Muscle of leg (tissue), 11 donors: ENCODE measurements around the gene PCF11. TPM values are rescaled to one million over a fixed set of nuclear protein-coding genes. Genes with fewer than 3 reads are reported as not detected.
"Not testable (repeated sequence)": the region's sequence is repeated elsewhere in the genome, so short reads cannot be mapped to it uniquely, and the experiment has no call there.

Experiments used
- DNase-seq: peaks from one replicate; pipeline ENCODE4 v3.0.0; 2013
- H3K27ac ChIP-seq: one replicate; pipeline ENCODE4 v1.5.1; 2013; ENCODE audit warnings: mild to moderate bottlenecking, low read length, control low read depth
- H3K27me3 ChIP-seq: one replicate; pipeline ENCODE4 v1.6.1; 2013; ENCODE audit warnings: low read length; ENCODE audit not compliant: control insufficient read depth, insufficient read depth
- H3K36me3 ChIP-seq: one replicate; pipeline ENCODE4 v1.6.1; 2013; ENCODE audit warnings: low read length; ENCODE audit not compliant: control insufficient read depth, insufficient read depth
- H3K4me1 ChIP-seq: one replicate; pipeline ENCODE4 v1.6.1; 2013; ENCODE audit warnings: low read length; ENCODE audit not compliant: control insufficient read depth, insufficient read depth
- H3K4me3 ChIP-seq: one replicate; pipeline ENCODE4 v1.5.1; 2013; ENCODE audit warnings: low read length, control low read depth
- H3K9me3 ChIP-seq: replicated peaks from 2 replicates; pipeline ENCODE4 v1.6.1; 2013; ENCODE audit warnings: low read depth, low read length; ENCODE audit not compliant: control insufficient read depth
- WGBS: methylation state at CpG from one replicate; pipeline ENCODE4 v1.1.5; 2013; ENCODE audit warnings: missing lambda C conversion rate; ENCODE audit not compliant: insufficient coverage; 5-methylcytosine and 5-hydroxymethylcytosine counted together
- polyA plus RNA-seq, 8 donors: library from polyadenylated mRNA; unstranded; fragments of 120-200 nt; gene quantifications; one replicate each; pipeline versions ENCODE4 v1.2.1 to v1.2.3, GENCODE V29; 2013; ENCODE audit warnings: inconsistent platforms in 1 of 8, low replicate concordance in 1 of 8; ENCODE audit not compliant: insufficient read length in 8 of 8, insufficient read depth in 1 of 8
- total RNA-seq: library from RNA; stranded (reverse); fragments of 120-200 nt; gene quantifications from one replicate; pipeline ENCODE4 v1.2.4, GENCODE V29; 2013

PCF11 gene
- total and polyA plus RNA-seq, 9 donors: 35.2 to 46.1 (median 41.0) TPM

GRCh38 chr11:83200035-83200434 lies 43.1 kb downstream of the PCF11 start:
- Histone ChIP-seq H3K36me3 (no peaks in the 10 kb centered on the region), H3K27me3 (no peaks in the 10 kb centered on the region), H3K27ac (no peak overlapping the region), H3K4me3 (no peak overlapping the region), H3K9me3 (no peaks in the 10 kb centered on the region), H3K4me1 (peaks cover under 1% of the 10 kb centered on the region)
- WGBS: no CpG with 5 or more reads among the region's 1 CpG
- no peak for DNase-seq

GRCh38 chr11:83205608-83206185 lies 48.8 kb downstream of the PCF11 start:
- Histone ChIP-seq H3K27ac (no peak overlapping the region), H3K9me3 (no peaks in the 10 kb centered on the region), H3K4me3 (no peak overlapping the region), H3K36me3 (no peaks in the 10 kb centered on the region), H3K27me3 (no peaks in the 10 kb centered on the region), H3K4me1 (no peaks in the 10 kb centered on the region)
- DNase-seq: no peak
- no CpG with 5 or more reads among the region's 3 CpGs for WGBS

GRCh38 chr11:83206221-83206620 lies 49.3 kb downstream of the PCF11 start:
- peaks cover 2% of the 10 kb centered on the region for H3K36me3 ChIP-seq
- H3K27ac ChIP-seq: no peak overlapping the region

GRCh38 chr11:83206771-83207382 lies 49.9 kb downstream of the PCF11 start:
- H3K36me3 ChIP-seq, H3K9me3 ChIP-seq, H3K27me3 ChIP-seq, DNase-seq, H3K27ac ChIP-seq, H3K4me1 ChIP-seq, H3K4me3 ChIP-seq: not testable (repeated sequence)
- WGBS: no CpG with 5 or more reads among the region's 4 CpGs

More at GRCh38 chr11:83206221-83206620, 49.3 kb downstream of the PCF11 start:
- Histone ChIP-seq H3K27me3 (no peaks in the 10 kb centered on the region), H3K4me1 (no peaks in the 10 kb centered on the region), H3K9me3 (no peaks in the 10 kb centered on the region), H3K4me3 (no peak overlapping the region)
- WGBS: no CpG with 5 or more reads among the region's 1 CpG
- no peak for DNase-seq

- H3K36me3 ChIP-seq: no peaks in the 10 kb centered on the region
- no peaks in the 10 kb centered on the region for H3K4me1 ChIP-seq
- H3K27ac ChIP-seq: no peak overlapping the region
- WGBS: 55% methylated on average over 7 of the region's 8 CpGs
- no peaks in the 10 kb centered on the region for H3K27me3 ChIP-seq
- DNase-seq: no peak
- H3K9me3 ChIP-seq: no peaks in the 10 kb centered on the region
- no peak overlapping the region for H3K4me3 ChIP-seq
These were observed 62.2 kb downstream of the PCF11 start for GRCh38 chr11:83219095-83219494.

- Histone ChIP-seq H3K27ac (no peak overlapping the region), H3K9me3 (no peaks in the 10 kb centered on the region), H3K4me3 (no peak overlapping the region), H3K4me1 (no peaks in the 10 kb centered on the region), H3K36me3 (no peaks in the 10 kb centered on the region), H3K27me3 (no peaks in the 10 kb centered on the region)
- WGBS: 85% methylated on average over 7 of the region's 10 CpGs
- DNase-seq: no peak
These were observed 63.3 kb downstream of the PCF11 start for GRCh38 chr11:83220260-83220659.

GRCh38 chr11:83221694-83222093 lies 64.8 kb downstream of the PCF11 start:
- H3K9me3 ChIP-seq: no peaks in the 10 kb centered on the region
- H3K27ac ChIP-seq: no peak overlapping the region
- no peaks in the 10 kb centered on the region for H3K27me3 ChIP-seq
- DNase-seq: no peak
- H3K4me3 ChIP-seq: no peak overlapping the region
- H3K4me1 ChIP-seq: no peaks in the 10 kb centered on the region
- no peaks in the 10 kb centered on the region for H3K36me3 ChIP-seq

- H3K36me3 ChIP-seq: no peaks in the 10 kb centered on the region
- H3K4me3 ChIP-seq: no peak overlapping the region
- 57% methylated on average over 1 of the region's 1 CpG for WGBS
- H3K27me3 ChIP-seq: no peaks in the 10 kb centered on the region
- H3K9me3 ChIP-seq: no peaks in the 10 kb centered on the region
- no peaks in the 10 kb centered on the region for H3K4me1 ChIP-seq
- H3K27ac ChIP-seq: no peak overlapping the region
- DNase-seq: no peak
These were observed 65.6 kb downstream of the PCF11 start for GRCh38 chr11:83222499-83222898.

- no peaks in the 10 kb centered on the region for H3K27me3 ChIP-seq
- 80% methylated on average over 2 of the region's 2 CpGs for WGBS
- H3K27ac ChIP-seq: no peak overlapping the region
- no peak for DNase-seq
- H3K9me3 ChIP-seq: no peaks in the 10 kb centered on the region
- no peaks in the 10 kb centered on the region for H3K4me1 ChIP-seq
- H3K36me3 ChIP-seq: no peaks in the 10 kb centered on the region
- H3K4me3 ChIP-seq: no peak overlapping the region
These were observed 66.5 kb downstream of the PCF11 start for GRCh38 chr11:83223457-83223856.

- DNase-seq: no peak
- H3K36me3 ChIP-seq: no peaks in the 10 kb centered on the region
- H3K27me3 ChIP-seq: no peaks in the 10 kb centered on the region
- no peaks in the 10 kb centered on the region for H3K4me1 ChIP-seq
- H3K27ac ChIP-seq: no peak overlapping the region
- no peaks in the 10 kb centered on the region for H3K9me3 ChIP-seq
- no CpG with 5 or more reads among the region's 1 CpG for WGBS
- no peak overlapping the region for H3K4me3 ChIP-seq
These were observed 78.9 kb downstream of the PCF11 start for GRCh38 chr11:83235825-83236224.
